ENCODE data around the gene CUL2. TPM values are rescaled to one million over a fixed set of nuclear protein-coding genes. Genes with fewer than 3 reads are reported as not detected.

The CUL2 gene
- total RNA-seq, 4 donors from 2014 or later = 12.7 to 21.2 (median 19.5) TPM

DNA sequence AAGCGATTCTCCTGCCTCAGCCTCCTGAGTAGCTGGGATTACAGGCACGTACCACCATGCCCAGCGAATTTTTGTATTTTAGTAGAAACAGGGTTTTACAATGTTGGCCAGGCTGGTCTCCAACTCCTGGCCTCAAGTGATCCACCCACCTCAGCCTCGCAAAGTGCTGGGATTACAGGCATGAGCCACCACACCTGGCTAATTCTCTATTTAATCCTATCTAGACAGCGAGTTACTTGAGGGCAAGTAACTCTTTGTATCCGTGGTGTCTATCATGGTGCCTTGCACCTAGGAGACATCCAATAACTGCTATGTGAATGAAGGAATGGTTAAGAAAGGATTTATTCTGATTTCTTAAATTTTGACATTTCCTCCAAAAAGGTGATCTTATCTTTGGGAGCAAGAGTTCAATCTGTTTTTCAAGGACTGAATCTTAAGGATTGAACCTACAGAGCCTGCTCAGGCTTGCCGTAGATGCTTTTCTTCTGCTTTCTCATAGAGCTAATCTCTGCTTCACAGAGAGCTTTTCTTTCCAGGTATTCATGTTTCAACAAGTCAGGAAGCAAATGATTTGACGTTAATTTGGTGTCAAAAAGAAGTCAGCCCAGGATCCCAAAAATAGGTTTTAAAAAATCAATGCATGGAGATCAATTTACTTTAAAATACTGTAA, 101.6 kb downstream of the CUL2 start:
- no peak overlapping the region for H3K4me3 ChIP-seq
- no peak for DNase-seq
- 46 to 67% methylated on average over 8 of the region's 8 CpGs for WGBS, 2 donors
- H3K36me3 ChIP-seq = no peaks in the 10 kb centered on the region
- intact Hi-C loops (cut with DNase I) = loop anchor here (10.0 kb wide), 1 partner anchor 324 kb away; no protein-coding TSS in a partner anchor
- peaks cover 0 to 15% (median 10%) of the 10 kb centered on the region in 3 donors for H3K9me3 ChIP-seq
- peaks cover 3 to 47% (median 6%) of the 10 kb centered on the region in 3 donors for H3K4me1 ChIP-seq
- H3K27me3 ChIP-seq = no peaks in the 10 kb centered on the region
- no peak for TF ChIP-seq POLR2A (IDR thresholded peaks at IDR 0.05)
- TF ChIP-seq, protein P1, sequence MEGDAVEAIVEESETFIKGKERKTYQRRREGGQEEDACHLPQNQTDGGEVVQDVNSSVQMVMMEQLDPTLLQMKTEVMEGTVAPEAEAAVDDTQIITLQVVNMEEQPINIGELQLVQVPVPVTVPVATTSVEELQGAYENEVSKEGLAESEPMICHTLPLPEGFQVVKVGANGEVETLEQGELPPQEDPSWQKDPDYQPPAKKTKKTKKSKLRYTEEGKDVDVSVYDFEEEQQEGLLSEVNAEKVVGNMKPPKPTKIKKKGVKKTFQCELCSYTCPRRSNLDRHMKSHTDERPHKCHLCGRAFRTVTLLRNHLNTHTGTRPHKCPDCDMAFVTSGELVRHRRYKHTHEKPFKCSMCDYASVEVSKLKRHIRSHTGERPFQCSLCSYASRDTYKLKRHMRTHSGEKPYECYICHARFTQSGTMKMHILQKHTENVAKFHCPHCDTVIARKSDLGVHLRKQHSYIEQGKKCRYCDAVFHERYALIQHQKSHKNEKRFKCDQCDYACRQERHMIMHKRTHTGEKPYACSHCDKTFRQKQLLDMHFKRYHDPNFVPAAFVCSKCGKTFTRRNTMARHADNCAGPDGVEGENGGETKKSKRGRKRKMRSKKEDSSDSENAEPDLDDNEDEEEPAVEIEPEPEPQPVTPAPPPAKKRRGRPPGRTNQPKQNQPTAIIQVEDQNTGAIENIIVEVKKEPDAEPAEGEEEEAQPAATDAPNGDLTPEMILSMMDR (IDR thresholded peaks at IDR 0.05) = no peak
- H3K27ac ChIP-seq = peak overlapping the region; percentile 45 to 81 (median 79)

DNA sequence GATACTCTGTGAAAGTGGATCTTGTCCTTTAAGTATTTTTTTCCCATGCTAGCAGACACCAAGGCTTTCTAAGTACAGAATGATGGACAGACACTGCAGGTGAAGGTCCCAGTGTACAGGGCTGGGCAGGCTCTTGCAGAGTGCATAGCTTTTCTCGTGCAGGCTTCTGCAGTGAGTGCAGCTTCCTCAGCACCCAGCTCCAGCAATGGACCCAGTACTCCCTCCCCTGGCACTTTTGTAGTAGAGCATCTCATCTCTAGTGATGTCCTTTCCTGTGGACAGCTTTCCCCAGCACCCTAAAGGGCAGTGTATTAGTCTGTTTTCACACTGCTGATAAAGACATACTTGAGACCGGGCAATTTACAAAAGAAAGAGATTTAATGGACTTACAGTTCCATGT, 104.3 kb downstream of the CUL2 start:
- Histone ChIP-seq H3K27ac (no peak overlapping the region), H3K4me3 (no peak overlapping the region), H3K4me1 (peaks cover 3 to 39% (median 6%) of the 10 kb centered on the region in 3 donors), H3K27me3 (no peaks in the 10 kb centered on the region), H3K9me3 (peaks cover 0 to 15% (median 10%) of the 10 kb centered on the region in 3 donors), H3K36me3 (no peaks in the 10 kb centered on the region)
- no peak for DNase-seq
- WGBS, 2 donors = 60 to 74% methylated on average over 2 of the region's 2 CpGs
- intact Hi-C loops (cut with DNase I) = loop anchor here (10.0 kb wide), 1 partner anchor 321 kb away; no protein-coding TSS in a partner anchor
- no peak for TF ChIP-seq POLR2A (IDR thresholded peaks at IDR 0.05)
- TF ChIP-seq, protein P1 (IDR thresholded peaks at IDR 0.05) = peak in 2 of 6 experiments; percentile 35 to 45

DNA sequence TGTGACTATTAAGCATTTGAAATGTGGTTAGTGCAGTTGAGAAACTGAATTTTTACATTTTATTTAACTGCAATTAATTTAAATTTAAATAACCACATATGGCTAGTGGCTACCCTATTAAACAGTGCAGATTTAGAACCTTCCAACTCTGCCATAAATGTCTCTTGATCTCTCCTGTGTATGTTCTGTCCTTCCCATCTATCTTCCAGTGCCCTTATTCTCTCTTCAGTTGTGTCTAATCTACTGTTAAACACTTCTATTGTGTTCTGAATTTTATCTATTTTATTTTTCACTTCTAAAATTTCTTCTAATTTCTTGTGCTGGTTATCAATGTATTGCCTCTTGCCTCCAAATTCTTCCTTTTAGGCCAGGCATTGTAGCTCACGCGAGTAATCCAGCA, 105.0 kb downstream of the CUL2 start:
- TF ChIP-seq POLR2A (IDR thresholded peaks at IDR 0.05) = no peak
- TF ChIP-seq, protein P1 (IDR thresholded peaks at IDR 0.05) = no peak
- Histone ChIP-seq H3K4me1 (peaks cover 3 to 38% (median 6%) of the 10 kb centered on the region in 3 donors), H3K27me3 (no peaks in the 10 kb centered on the region), H3K27ac (no peak overlapping the region), H3K36me3 (no peaks in the 10 kb centered on the region), H3K9me3 (peaks cover 0 to 15% (median 10%) of the 10 kb centered on the region in 3 donors), H3K4me3 (no peak overlapping the region)
- 95 to 100% methylated on average over 2 of the region's 2 CpGs for WGBS, 2 donors
- intact Hi-C loops (cut with DNase I) = loop anchor here (10.0 kb wide), 1 partner anchor 320 kb away; no protein-coding TSS in a partner anchor
- DNase-seq = no peak

DNA sequence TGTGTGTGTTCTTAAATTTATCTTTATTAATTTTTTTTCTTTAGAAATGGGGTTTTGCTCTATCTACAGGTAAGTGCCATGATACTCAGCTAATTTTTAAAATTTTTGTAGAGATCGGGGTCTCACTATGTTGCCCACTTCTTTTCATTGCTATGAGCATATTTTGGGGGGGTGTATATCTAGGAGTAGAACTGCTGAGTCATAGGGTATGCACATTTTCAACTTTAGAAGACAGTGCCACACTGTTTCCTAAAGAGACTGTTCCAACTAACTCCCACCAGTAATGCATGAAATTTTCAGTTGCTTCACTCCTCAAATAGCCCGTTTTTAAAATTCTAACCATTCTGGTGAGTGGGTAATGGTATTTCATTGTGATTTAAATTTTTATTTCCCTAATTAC, 108.3 kb downstream of the CUL2 start:
- DNase-seq = no peak
- Histone ChIP-seq H3K9me3 (peaks cover 0 to 15% (median 10%) of the 10 kb centered on the region in 3 donors), H3K27ac (no peak overlapping the region), H3K4me1 (peaks cover 0 to 8% (median 0%) of the 10 kb centered on the region in 3 donors), H3K27me3 (no peaks in the 10 kb centered on the region), H3K36me3 (no peaks in the 10 kb centered on the region), H3K4me3 (no peak overlapping the region)
- WGBS, 2 donors = 79 to 92% methylated on average over 2 of the region's 2 CpGs
- no peak for TF ChIP-seq POLR2A (IDR thresholded peaks at IDR 0.05)
- TF ChIP-seq, protein P1 (IDR thresholded peaks at IDR 0.05) = no peak
- intact Hi-C loops (cut with DNase I) = loop anchor here (10.0 kb wide), 1 partner anchor 317 kb away; no protein-coding TSS in a partner anchor

DNA sequence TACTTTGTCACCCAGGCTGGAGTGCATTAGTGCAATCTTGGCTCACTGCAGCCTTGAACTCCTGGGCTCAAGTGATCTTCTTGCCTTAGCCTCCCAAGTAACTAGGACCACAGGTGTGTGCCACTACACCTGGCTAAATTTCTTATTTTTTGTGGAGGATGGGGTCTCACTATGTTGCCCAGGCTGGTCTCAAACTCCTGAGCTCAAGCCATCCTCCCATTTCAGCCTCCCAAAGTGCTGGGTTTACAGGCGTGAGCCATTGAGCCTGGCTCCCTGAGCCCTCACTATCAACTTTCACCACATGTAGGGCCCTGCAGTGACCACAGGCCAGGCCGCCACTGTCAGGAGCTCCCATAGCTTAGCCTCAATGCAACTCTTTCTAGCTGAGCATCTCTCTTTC, 110.2 kb downstream of the CUL2 start:
- no peak overlapping the region for H3K4me3 ChIP-seq
- H3K27me3 ChIP-seq = no peaks in the 10 kb centered on the region
- no peak for DNase-seq
- peaks cover 0 to 6% (median 0%) of the 10 kb centered on the region in 3 donors for H3K4me1 ChIP-seq
- 100% methylated on average over 1 of the region's 2 CpGs; no CpG with 5 or more reads in 1 of the 2 donors for WGBS, 2 donors
- no peaks in the 10 kb centered on the region for H3K36me3 ChIP-seq
- H3K27ac ChIP-seq = no peak overlapping the region
- intact Hi-C loops (cut with DNase I) = loop anchor here (10.0 kb wide), 1 partner anchor 315 kb away; no protein-coding TSS in a partner anchor
- peaks cover 0 to 5% (median 3%) of the 10 kb centered on the region in 3 donors for H3K9me3 ChIP-seq
- TF ChIP-seq, protein P1 (IDR thresholded peaks at IDR 0.05) = no peak
- no peak for TF ChIP-seq POLR2A (IDR thresholded peaks at IDR 0.05)

Measured in esophagus squamous epithelium (tissue), 5 donors.